ENCODE results near the gene IQCK. TPM values are rescaled to one million over a fixed set of nuclear protein-coding genes. Genes with fewer than 3 reads are reported as not detected.

IQCK gene
- total and polyA plus RNA-seq, 2 donors (not counting 3 experiments of a cell fraction or from before 2014, with no cell fraction given): 17.2 to 18.1 TPM

GRCh38 chr16:19885451-19886072 is 167.5 kb downstream of the IQCK start:
- CTCF ChIA-PET: interaction anchor here (1.2 to 8.5 kb wide), 15 partner anchors 22 to 330 kb away, joined by 3 to 251 read pairs (median 8); partner anchors contain the start of genes IQCK, KNOP1 and VPS35L
- no TSS peak for BruUV-seq (replicated peaks)
- dilution Hi-C loops (cut with MboI; ENCODE audit: extremely low pct_ligation_motif_present, low sequenced_read_pairs): no loop called here

More at GRCh38 chr16:19885451-19886072, 167.5 kb downstream of the IQCK start:
- FAIRE-seq (no peak), DNase-seq (ENCODE audit: low read depth, low spot score) (peak; percentile 40)
- Histone ChIP-seq H4K20me1 (replicated peaks; ENCODE audit: control insufficient read depth, extremely low read depth, insufficient read depth, low read length) (no peaks in the 10 kb centered on the region), H2AFZ (ENCODE audit: low read depth, low read length) (peak overlapping the region; percentile 97), H3K9me1 (replicated peaks; ENCODE audit: control insufficient read depth, extremely low read depth, insufficient read depth, low read length) (no peaks in the 10 kb centered on the region), H3K27me3 (ENCODE audit: control insufficient read depth in 2 of 2, insufficient read depth in 2 of 2, low read length in 2 of 2) (peaks cover 1 to 12% of the 10 kb centered on the region in 2 experiments), H3K36me3 (ENCODE audit: control insufficient read depth in 2 of 2, extremely low read depth in 1 of 2, insufficient read depth in 2 of 2, low read length in 2 of 2) (no peaks in the 10 kb centered on the region), H3K27ac (ENCODE audit: insufficient read depth, low read depth, low read length) (no peak overlapping the region), H3K4me3 (replicated peaks in 1 of 3; ENCODE audit: insufficient read depth in 1 of 3, low read depth in 1 of 3, low read length in 3 of 3) (peak overlapping the region in 2 of 3 experiments; percentile 53 to 83), H3K4me1 (ENCODE audit: control insufficient read depth, extremely low read depth, insufficient read depth, low read length) (peaks cover 21% of the 10 kb centered on the region), H3K9me3 (replicated peaks; ENCODE audit: control insufficient read depth, insufficient read depth, low read length) (no peaks in the 10 kb centered on the region), H3K79me2 (ENCODE audit: control insufficient read depth, insufficient read depth, low read length) (no peaks in the 10 kb centered on the region), H3K4me2 (ENCODE audit: insufficient read depth, low read length) (peak overlapping the region; percentile 87), H3K9ac (replicated peaks; ENCODE audit: extremely low read depth, insufficient read depth, low read length) (no peak overlapping the region)
- intact Hi-C loops (cut with micrococcal nuclease): loop anchor here (1.0 to 5.0 kb wide), 7 partner anchors 167 to 496 kb away; partner anchors contain the start of genes CCP110, GDE1, IQCK and KNOP1
- POLR2A ChIA-PET: interaction anchor here (1.0 kb wide), 1 partner anchor 284 kb away, joined by 4 read pairs; no protein-coding TSS in a partner anchor
- TF ChIP-seq MAX (IDR thresholded peaks at IDR 0.05; ENCODE audit: insufficient read depth, insufficient read length) (peak; percentile 16), CTCF (IDR thresholded peaks at IDR 0.05; ENCODE audit: extremely low read depth in 1 of 2, insufficient read depth in 1 of 2, low read depth in 1 of 2, low read length in 2 of 2) (no peak), POLR2AphosphoS5 (IDR thresholded peaks at IDR 0.05; ENCODE audit: insufficient read depth, low read depth, low read length) (no peak)

All from endothelial cell of umbilical vein (primary cell).